Smooth muscle cell (in vitro differentiated cells): ENCODE data around the gene LATS1. TPM values are rescaled to one million over a fixed set of nuclear protein-coding genes. Genes with fewer than 3 reads are reported as not detected.
"Not testable (repeated sequence)": the region's sequence is repeated elsewhere in the genome, so short reads cannot be mapped to it uniquely, and the experiment has no call there.

Experiments
- DNase-seq: peaks from one replicate; lab custom pipeline; 2025; ENCODE audit not compliant: unreplicated experiment; lab: John Stamatoyannopoulos, UW
- H2AFZ ChIP-seq: fragments of 200-600 bp; sonication (generic); 2 replicates; pipeline ENCODE4 v1.6.0; 2016; ENCODE audit warnings: antibody characterized with exemption, low read depth, mild to moderate bottlenecking
- H3F3A ChIP-seq: fragments of 200-600 bp; sonication (generic); 2 replicates; pipeline ENCODE4 v1.6.0; 2017; ENCODE audit warnings: antibody characterized with exemption, low read depth
- H3K27ac ChIP-seq: fragments of 200-600 bp; sonication (generic); 2 replicates; pipeline ENCODE4 v1.5.1; 2016; ENCODE audit warnings: low read depth, mild to moderate bottlenecking
- H3K27me3 ChIP-seq: fragments of 200-600 bp; sonication (generic); 2 replicates; pipeline ENCODE4 v1.6.1; 2016; ENCODE audit warnings: low read depth, mild to moderate bottlenecking
- H3K36me3 ChIP-seq: fragments of 200-600 bp; sonication (generic); 2 replicates; pipeline ENCODE4 v1.5.1; 2016; ENCODE audit warnings: low read depth
- H3K4me1 ChIP-seq: fragments of 200-600 bp; sonication (generic); 2 replicates; pipeline ENCODE4 v1.5.1; 2016; ENCODE audit warnings: low read depth
- H3K4me2 ChIP-seq: fragments of 200-600 bp; sonication (generic); 2 replicates; pipeline ENCODE4 v1.6.0; 2016; ENCODE audit warnings: mild to moderate bottlenecking
- H3K4me3 ChIP-seq: fragments of 200-600 bp; sonication (generic); 2 replicates; pipeline ENCODE4 v1.5.1; 2016; ENCODE audit warnings: mild to moderate bottlenecking
- H3K79me2 ChIP-seq: fragments of 200-600 bp; sonication (generic); 2 replicates; pipeline ENCODE4 v1.6.0; 2016; ENCODE audit warnings: low read depth, mild to moderate bottlenecking
- H3K9ac ChIP-seq: fragments of 200-600 bp; sonication (generic); 2 replicates; pipeline ENCODE4 v1.6.0; 2016; ENCODE audit warnings: low read depth
- H3K9me3 ChIP-seq: fragments of 200-600 bp; sonication (generic); replicated peaks from 2 replicates; pipeline ENCODE4 v1.5.1; 2016; ENCODE audit warnings: low read depth
- H4K20me1 ChIP-seq: fragments of 200-600 bp; sonication (generic); 2 replicates; pipeline ENCODE4 v1.6.0; 2016; ENCODE audit warnings: low read depth
- WGBS: methylation state at CpG from one replicate; pipeline ENCODE4 v1.1.7; 2016; ENCODE audit warnings: low lambda C conversion rate; 5-methylcytosine and 5-hydroxymethylcytosine counted together
- polyA plus RNA-seq: library from polyadenylated mRNA; unstranded; fragments of >200 nt; fragmentation: Nextera tagmentation; extraction: Ambion mirVana; gene quantifications from 2 replicates; pipeline ENCODE4 v1.2.1, GENCODE V29; 2016
- total RNA-seq: library from RNA; depleted of rRNA; stranded (reverse); fragments of >200 nt; gene quantifications from 2 replicates; pipeline ENCODE4 v1.2.3, GENCODE V29; 2014
- TF ChIP-seq, protein P1 (sequence below): fragments of 200-600 bp; sonication (generic); IDR thresholded peaks from 2 replicates; pipeline ENCODE4 v1.5.1; 2017; ENCODE audit warnings: borderline replicate concordance, mild to moderate bottlenecking, antibody characterized with exemption; ENCODE audit not compliant: insufficient read depth, poor library complexity, severe bottlenecking

The LATS1 gene
- total and polyA plus RNA-seq, 2 experiments from 2014 or later: 8.5 to 32.0 TPM

DNA sequence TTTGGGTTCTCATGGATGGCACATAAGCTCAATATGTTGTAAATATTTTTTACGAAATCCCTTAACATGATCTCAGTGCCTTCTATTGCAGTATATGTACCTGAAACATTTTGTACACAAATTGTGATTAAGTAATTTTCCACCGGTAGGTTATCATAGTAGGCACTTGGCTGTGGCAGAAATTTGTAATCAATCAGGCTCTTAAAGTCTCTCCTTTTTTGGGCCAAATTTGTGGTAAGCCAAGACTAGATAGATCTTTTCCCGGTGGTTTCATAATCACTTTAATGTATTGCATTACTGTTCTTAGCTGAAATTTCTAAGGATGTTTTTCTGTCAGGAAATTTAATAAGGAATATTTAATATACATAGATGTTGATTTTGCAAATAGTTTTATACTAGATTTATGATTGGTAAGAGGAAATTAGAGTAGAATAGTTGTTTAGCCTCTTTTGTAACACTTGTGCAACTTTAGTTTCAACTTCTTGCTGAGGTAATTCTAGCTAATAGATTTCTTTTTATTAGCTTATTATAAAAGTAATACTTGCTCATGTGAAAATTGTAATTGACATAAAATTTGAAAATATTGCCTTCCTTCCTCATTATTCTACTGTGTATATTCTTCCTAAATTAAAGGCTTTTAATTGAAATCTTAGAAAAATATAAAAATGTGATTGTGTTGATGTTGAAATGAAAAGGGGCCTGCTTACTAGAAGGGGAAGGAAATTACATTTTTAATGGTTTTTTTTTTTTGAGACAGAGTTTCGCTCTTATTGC is 34.9 kb upstream of the LATS1 start:
- Histone ChIP-seq H3K4me3 (no peak overlapping the region), H3K9me3 (no peaks in the 10 kb centered on the region), H2AFZ (no peak overlapping the region), H3K4me1 (peaks cover 6% of the 10 kb centered on the region), H3F3A (peaks cover 2% of the 10 kb centered on the region), H4K20me1 (peaks cover 76% of the 10 kb centered on the region), H3K9ac (no peak overlapping the region), H3K4me2 (no peak overlapping the region), H3K27ac (no peak overlapping the region), H3K79me2 (peaks cover 82% of the 10 kb centered on the region), H3K36me3 (no peaks in the 10 kb centered on the region), H3K27me3 (no peaks in the 10 kb centered on the region)
- DNase-seq: no peak
- WGBS: 95% methylated on average over 4 of the region's 4 CpGs
- TF ChIP-seq, protein P1, sequence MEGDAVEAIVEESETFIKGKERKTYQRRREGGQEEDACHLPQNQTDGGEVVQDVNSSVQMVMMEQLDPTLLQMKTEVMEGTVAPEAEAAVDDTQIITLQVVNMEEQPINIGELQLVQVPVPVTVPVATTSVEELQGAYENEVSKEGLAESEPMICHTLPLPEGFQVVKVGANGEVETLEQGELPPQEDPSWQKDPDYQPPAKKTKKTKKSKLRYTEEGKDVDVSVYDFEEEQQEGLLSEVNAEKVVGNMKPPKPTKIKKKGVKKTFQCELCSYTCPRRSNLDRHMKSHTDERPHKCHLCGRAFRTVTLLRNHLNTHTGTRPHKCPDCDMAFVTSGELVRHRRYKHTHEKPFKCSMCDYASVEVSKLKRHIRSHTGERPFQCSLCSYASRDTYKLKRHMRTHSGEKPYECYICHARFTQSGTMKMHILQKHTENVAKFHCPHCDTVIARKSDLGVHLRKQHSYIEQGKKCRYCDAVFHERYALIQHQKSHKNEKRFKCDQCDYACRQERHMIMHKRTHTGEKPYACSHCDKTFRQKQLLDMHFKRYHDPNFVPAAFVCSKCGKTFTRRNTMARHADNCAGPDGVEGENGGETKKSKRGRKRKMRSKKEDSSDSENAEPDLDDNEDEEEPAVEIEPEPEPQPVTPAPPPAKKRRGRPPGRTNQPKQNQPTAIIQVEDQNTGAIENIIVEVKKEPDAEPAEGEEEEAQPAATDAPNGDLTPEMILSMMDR: no peak

DNA sequence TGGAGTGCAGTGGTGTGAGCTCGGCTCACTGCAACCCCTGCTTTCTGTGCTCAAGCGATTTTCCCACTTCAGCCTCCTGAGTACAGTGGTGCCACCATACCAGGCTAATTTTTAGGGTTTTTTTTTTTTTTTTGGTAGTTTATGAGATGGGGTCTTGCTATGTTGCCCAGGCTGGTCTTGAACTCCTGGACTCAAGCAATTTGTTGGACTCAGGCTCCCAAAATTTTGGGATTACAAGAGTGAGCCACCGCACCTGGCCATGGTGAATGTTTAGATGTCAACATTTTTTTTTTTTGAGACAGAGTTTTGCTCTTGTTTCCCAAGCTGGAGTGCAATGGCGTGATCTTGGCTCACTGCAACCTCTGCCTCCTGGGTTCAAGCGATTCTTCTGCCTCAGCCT is 34.0 kb upstream of the LATS1 start:
- not testable (repeated sequence) for H3K4me1 ChIP-seq, H2AFZ ChIP-seq, H3K36me3 ChIP-seq, H3K4me3 ChIP-seq, DNase-seq, H3K9ac ChIP-seq, H3K9me3 ChIP-seq, H3K27ac ChIP-seq, H3K27me3 ChIP-seq, H3F3A ChIP-seq, H3K4me2 ChIP-seq
- Histone ChIP-seq H4K20me1 (peaks cover 67% of the 10 kb centered on the region), H3K79me2 (peaks cover 73% of the 10 kb centered on the region)
- WGBS: 94% methylated on average over 5 of the region's 5 CpGs

DNA sequence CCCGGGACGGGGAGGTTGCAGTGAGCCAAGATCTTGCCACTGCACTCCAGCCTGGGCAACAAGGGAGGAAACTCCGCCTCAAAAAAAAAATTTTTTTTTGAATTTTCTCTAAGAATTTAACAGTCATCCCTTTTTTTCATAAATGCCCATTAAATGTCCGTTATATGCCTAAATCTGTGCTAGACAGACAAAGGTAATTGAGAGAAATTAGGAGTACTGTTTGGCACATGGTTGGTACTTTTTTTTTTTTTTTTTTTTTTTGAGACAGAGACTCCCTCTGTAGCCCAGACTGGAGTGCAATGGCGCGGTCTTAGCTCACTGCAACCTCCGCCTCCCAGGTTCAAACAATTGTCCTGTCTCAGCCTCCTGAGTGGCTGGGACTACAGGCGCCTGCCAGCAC is 33.3 kb upstream of the LATS1 start:
- 92% methylated on average over 8 of the region's 8 CpGs for WGBS
- Histone ChIP-seq H3K27me3 (no peaks in the 10 kb centered on the region), H2AFZ (no peak overlapping the region), H3K27ac (no peak overlapping the region), H3K4me3 (peak overlapping the region; percentile 96), H3F3A (peaks cover 5% of the 10 kb centered on the region), H3K9me3 (no peaks in the 10 kb centered on the region), H3K4me2 (peak overlapping the region; percentile 97), H3K9ac (no peak overlapping the region), H3K4me1 (peaks cover 6% of the 10 kb centered on the region), H3K79me2 (peaks cover 67% of the 10 kb centered on the region), H3K36me3 (no peaks in the 10 kb centered on the region), H4K20me1 (peaks cover 61% of the 10 kb centered on the region)
- no peak for DNase-seq
- TF ChIP-seq, protein P1: no peak

DNA sequence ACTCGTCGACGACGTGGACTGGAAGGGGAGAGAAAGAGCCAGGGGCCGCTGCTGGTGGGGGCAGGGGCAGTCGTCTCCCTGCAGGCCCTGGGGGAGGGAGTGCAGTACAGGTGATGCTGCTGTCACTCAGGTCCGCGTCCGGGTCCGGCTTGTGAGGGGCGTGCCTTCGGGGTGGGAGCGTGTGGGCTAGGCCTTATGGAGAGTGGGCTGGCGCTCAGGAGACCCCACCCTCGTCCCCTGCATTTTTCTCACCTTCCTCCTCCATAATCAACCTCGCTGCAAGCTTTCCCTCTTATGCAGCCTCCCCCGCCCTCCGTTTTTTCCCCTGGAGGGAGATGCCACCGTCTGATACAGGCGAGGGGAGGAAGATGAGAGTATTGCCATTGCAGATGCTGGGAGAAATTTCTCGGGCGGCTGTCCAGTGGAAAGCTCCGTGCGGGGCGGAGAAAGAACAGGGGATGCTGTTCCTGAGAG is 32.3 kb upstream of the LATS1 start:
- Histone ChIP-seq H3K4me1 (peaks cover 6% of the 10 kb centered on the region), H3K4me2 (peak overlapping the region; percentile 97), H3K9ac (peak overlapping the region; percentile 89), H3F3A (peaks cover 5% of the 10 kb centered on the region), H3K9me3 (no peaks in the 10 kb centered on the region), H3K27me3 (no peaks in the 10 kb centered on the region), H3K27ac (peak overlapping the region; percentile 74), H2AFZ (peak overlapping the region; percentile 96), H4K20me1 (peaks cover 50% of the 10 kb centered on the region), H3K36me3 (no peaks in the 10 kb centered on the region), H3K4me3 (peak overlapping the region; percentile 96), H3K79me2 (peaks cover 66% of the 10 kb centered on the region)
- TF ChIP-seq, protein P1: no peak
- WGBS: 2% methylated on average over 18 of the region's 25 CpGs
- DNase-seq: peak; percentile 28
